PC-3 (cell line): ENCODE results near the gene KDELR3. TPM values are rescaled to one million over a fixed set of nuclear protein-coding genes. Genes with fewer than 3 reads are reported as not detected.

Experiments used
- ATAC-seq: fragments of 200-7000 bp; cut with Tn5 transposase; 2 replicates; pipeline ENCODE4 v1.9.1; 2020; ENCODE audit warnings: mild to moderate bottlenecking, moderate library complexity
- BruUV-seq: library from RNA; stranded (reverse); fragments of 400-500 nt; replicated peaks from 2 replicates; lab custom pipeline; 2021; lab: Mats Ljungman, UMichigan
- CTCF ChIA-PET: fragments of 300-600 bp; sonication (Branson Sonifier 250); formaldehyde crosslinking; loops from one replicate; lab custom pipeline; 2022; ENCODE audit warnings: antibody characterized with exemption; lab: Charles Lee
- POLR2A ChIA-PET: fragments of 300-600 bp; sonication (Branson Sonifier 250); formaldehyde crosslinking; loops from one replicate; lab custom pipeline; 2022; ENCODE audit warnings: antibody characterized with exemption; ENCODE audit not compliant: unreplicated experiment; lab: Charles Lee
- DNase-seq: peaks from one replicate; pipeline ENCODE4 v3.0.0-alpha.2; 2015
- H2AFZ ChIP-seq: fragments of 300-600 bp; sonication (generic); 2 replicates; pipeline ENCODE4 v1.6.0; 2016; ENCODE audit warnings: antibody characterized with exemption, low read length
- H3F3A ChIP-seq: fragments of 300-600 bp; sonication (generic); one replicate; pipeline ENCODE4 v1.6.0; 2017; ENCODE audit warnings: antibody characterized with exemption, low read length, control low read depth, mild to moderate bottlenecking; ENCODE audit not compliant: unreplicated experiment
- H3K27ac ChIP-seq: fragments of 300-600 bp; sonication (generic); 2 replicates; pipeline ENCODE4 v1.5.1; 2016; ENCODE audit warnings: mild to moderate bottlenecking, low read length
- H3K27me3 ChIP-seq: fragments of 300-600 bp; sonication (generic); 2 replicates; pipeline ENCODE4 v1.6.1; 2016; ENCODE audit warnings: low read length, mixed read lengths
- H3K36me3 ChIP-seq: fragments of 300-600 bp; sonication (generic); 2 replicates; pipeline ENCODE4 v1.6.1; 2016; ENCODE audit warnings: low read depth, mixed run types, low read length, mixed read lengths
- H3K4me1 ChIP-seq: fragments of 300-600 bp; sonication (generic); 2 replicates; pipeline ENCODE4 v1.5.1; 2016; ENCODE audit warnings: low read length; ENCODE audit not compliant: insufficient read depth
- H3K4me2 ChIP-seq: fragments of 300-600 bp; sonication (generic); 2 replicates; pipeline ENCODE4 v1.6.0; 2016; ENCODE audit warnings: low read length
- H3K4me3 ChIP-seq: fragments of 300-600 bp; sonication (generic); 2 replicates; pipeline ENCODE4 v1.5.1; 2016; ENCODE audit warnings: mild to moderate bottlenecking, low read length, mixed read lengths
- H3K79me2 ChIP-seq: fragments of 300-600 bp; sonication (generic); 2 replicates; pipeline ENCODE4 v1.6.1; 2017; ENCODE audit warnings: low read length, mixed read lengths
- H3K9ac ChIP-seq: fragments of 300-600 bp; sonication (generic); 2 replicates; pipeline ENCODE4 v1.6.0; 2016; ENCODE audit warnings: mild to moderate bottlenecking, low read length
- H3K9me2 ChIP-seq: fragments of 300-600 bp; sonication (generic); replicated peaks from 2 replicates; pipeline ENCODE4 v1.6.1; 2016; ENCODE audit warnings: mixed run types, low read length, mixed read lengths
- H3K9me3 ChIP-seq: fragments of 300-600 bp; sonication (generic); 2 replicates; pipeline ENCODE4 v1.6.1; 2016; ENCODE audit warnings: low read length, mixed read lengths
- H4K20me1 ChIP-seq: fragments of 300-600 bp; sonication (generic); 2 replicates; pipeline ENCODE4 v1.6.1; 2016; ENCODE audit warnings: low read length, mixed read lengths
- EZH2 ChIP-seq: fragments of 300-600 bp; sonication (generic); IDR thresholded peaks from one replicate; pipeline ENCODE4 v1.6.1; 2017; ENCODE audit warnings: antibody characterized with exemption, mild to moderate bottlenecking, low read length; ENCODE audit not compliant: unreplicated experiment
- EZH2phosphoT487 ChIP-seq: fragments of 300-600 bp; sonication (generic); IDR thresholded peaks from 2 replicates; pipeline ENCODE4 v1.6.1; 2018; ENCODE audit warnings: mild to moderate bottlenecking, antibody characterized with exemption, low read length, borderline replicate concordance
- intact Hi-C: fragments of 100-400 bp; cut with micrococcal nuclease; formaldehyde crosslinking; loops from 2 replicates; pipeline ENCODE4 v1.9.0; 2023
- total RNA-seq: library from RNA; depleted of rRNA; stranded (reverse); fragments of >200 nt; gene quantifications from 2 replicates; pipeline ENCODE4 v1.2.3, GENCODE V29; 2014
- TF ChIP-seq, protein P1 (sequence below): fragments of 300-600 bp; sonication (generic); conservative IDR thresholded peaks from 2 replicates; pipeline ENCODE4 v1.5.1; 2017; ENCODE audit warnings: antibody characterized with exemption, low read depth, mild to moderate bottlenecking, low read length

Gene KDELR3
- total RNA-seq, 1 experiment from 2014 or later = 17.7 TPM

DNA sequence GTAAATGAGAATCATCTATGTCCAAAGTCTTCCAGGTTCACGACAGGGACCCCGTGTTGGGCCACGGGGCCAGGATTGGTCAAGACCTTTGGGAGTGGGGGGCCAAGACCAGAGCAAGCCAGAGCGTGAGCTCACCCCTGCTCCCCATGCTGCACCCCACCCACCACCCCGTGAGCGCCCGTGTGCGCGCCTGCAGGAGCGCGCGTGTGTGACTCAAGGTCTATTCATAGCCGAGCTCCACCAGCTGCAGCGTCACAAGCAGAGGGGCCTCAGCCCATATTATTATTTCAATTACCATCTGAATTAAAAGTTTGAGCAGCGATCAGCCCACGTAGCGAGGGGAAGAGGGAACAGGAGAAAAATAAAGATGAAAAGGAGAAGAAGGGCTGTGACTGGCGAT, 18.1 kb upstream of the KDELR3 start:
- Histone ChIP-seq H3K4me1 (no peaks in the 10 kb centered on the region), H3K9me2 (no peaks in the 10 kb centered on the region), H3K27me3 (peaks cover 6% of the 10 kb centered on the region; the same call in 1 of the 2 replicates), H4K20me1 (no peaks in the 10 kb centered on the region), H3K9me3 (no peaks in the 10 kb centered on the region), H3K27ac (no peak overlapping the region), H3K9ac (no peak overlapping the region), H3K4me2 (no peak overlapping the region), H3K36me3 (no peaks in the 10 kb centered on the region), H2AFZ (no peak overlapping the region), H3K4me3 (no peak overlapping the region), H3K79me2 (no peaks in the 10 kb centered on the region), H3F3A (no peaks in the 10 kb centered on the region)
- no peak for TF ChIP-seq EZH2
- no peak for TF ChIP-seq EZH2phosphoT487
- TF ChIP-seq, protein P1, sequence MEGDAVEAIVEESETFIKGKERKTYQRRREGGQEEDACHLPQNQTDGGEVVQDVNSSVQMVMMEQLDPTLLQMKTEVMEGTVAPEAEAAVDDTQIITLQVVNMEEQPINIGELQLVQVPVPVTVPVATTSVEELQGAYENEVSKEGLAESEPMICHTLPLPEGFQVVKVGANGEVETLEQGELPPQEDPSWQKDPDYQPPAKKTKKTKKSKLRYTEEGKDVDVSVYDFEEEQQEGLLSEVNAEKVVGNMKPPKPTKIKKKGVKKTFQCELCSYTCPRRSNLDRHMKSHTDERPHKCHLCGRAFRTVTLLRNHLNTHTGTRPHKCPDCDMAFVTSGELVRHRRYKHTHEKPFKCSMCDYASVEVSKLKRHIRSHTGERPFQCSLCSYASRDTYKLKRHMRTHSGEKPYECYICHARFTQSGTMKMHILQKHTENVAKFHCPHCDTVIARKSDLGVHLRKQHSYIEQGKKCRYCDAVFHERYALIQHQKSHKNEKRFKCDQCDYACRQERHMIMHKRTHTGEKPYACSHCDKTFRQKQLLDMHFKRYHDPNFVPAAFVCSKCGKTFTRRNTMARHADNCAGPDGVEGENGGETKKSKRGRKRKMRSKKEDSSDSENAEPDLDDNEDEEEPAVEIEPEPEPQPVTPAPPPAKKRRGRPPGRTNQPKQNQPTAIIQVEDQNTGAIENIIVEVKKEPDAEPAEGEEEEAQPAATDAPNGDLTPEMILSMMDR = no peak
- POLR2A ChIA-PET = no interaction called here
- DNase-seq (no peak), ATAC-seq (no peak)
- CTCF ChIA-PET = no interaction called here
- BruUV-seq = no TSS peak
- intact Hi-C loops = no loop called here

DNA sequence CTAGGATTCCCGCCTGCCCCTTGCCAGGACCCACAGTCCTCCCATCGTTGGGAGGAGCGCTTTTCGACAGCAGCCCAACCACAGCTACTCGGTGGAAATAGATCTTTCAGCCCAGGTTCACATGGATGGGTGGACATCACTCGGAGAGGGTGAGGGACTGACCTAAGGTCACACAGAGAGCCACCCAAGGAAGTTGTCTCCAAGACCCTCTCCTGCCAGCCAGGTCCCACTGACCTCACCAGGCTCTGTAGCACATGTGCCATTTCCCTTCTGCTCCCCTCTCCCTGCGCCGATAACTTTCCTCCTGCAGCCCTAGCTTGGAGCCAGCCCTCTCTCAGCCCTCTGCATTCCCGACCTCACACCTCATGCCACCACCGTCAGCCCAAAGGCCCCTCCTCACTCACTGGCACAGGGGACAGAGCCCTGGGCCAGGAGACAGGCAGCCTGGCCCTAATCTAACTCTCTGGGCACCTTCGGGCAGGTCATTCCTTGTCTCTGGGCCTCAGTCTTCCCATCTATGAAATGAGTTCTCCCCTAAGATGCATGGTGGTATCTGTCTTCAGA, 17.6 kb upstream of the KDELR3 start:
- H3K79me2 ChIP-seq = no peaks in the 10 kb centered on the region
- no peaks in the 10 kb centered on the region for H3F3A ChIP-seq
- BruUV-seq = no TSS peak
- no peaks in the 10 kb centered on the region for H3K9me3 ChIP-seq
- H3K9ac ChIP-seq = no peak overlapping the region
- H3K4me3 ChIP-seq = no peak overlapping the region
- intact Hi-C loops = no loop called here
- ChIA-PET CTCF (no interaction called here), POLR2A (no interaction called here)
- no peaks in the 10 kb centered on the region for H3K9me2 ChIP-seq
- no peak for ATAC-seq
- peaks cover 6% of the 10 kb centered on the region; the same call in 1 of the 2 replicates for H3K27me3 ChIP-seq
- no peak for DNase-seq
- H3K4me1 ChIP-seq = no peaks in the 10 kb centered on the region
- H3K4me2 ChIP-seq = no peak overlapping the region
- H3K27ac ChIP-seq = no peak overlapping the region
- H2AFZ ChIP-seq = no peak overlapping the region
- no peak for TF ChIP-seq EZH2phosphoT487
- TF ChIP-seq EZH2 = no peak
- TF ChIP-seq, protein P1 = no peak
- H3K36me3 ChIP-seq = no peaks in the 10 kb centered on the region
- H4K20me1 ChIP-seq = no peaks in the 10 kb centered on the region

DNA sequence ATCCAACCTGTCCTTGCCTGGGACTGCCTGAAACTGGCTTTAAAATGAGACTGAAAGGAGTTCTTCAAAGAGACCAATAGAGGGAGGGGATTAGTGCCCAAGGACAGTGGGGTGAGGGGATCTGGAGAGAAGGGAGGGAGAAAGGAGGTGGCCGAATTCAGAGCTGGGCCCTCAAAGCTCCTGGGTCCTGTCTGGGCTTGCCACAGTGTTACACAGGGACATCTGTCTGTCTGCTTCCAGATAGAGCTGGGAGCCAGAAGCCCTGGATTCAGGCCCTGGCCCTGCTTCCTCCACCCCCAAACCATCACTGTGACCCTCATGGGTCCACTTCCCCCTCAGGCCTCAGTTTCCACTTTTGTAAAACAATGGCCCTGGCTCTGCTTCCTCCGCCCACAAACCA, 16.5 kb upstream of the KDELR3 start:
- intact Hi-C loops = no loop called here
- no peaks in the 10 kb centered on the region for H3K79me2 ChIP-seq
- ChIA-PET CTCF (interaction anchor here (0.6 kb wide), 1 partner anchor 38 kb away, joined by 4 read pairs; no protein-coding TSS in a partner anchor), POLR2A (no interaction called here)
- no peak overlapping the region for H3K4me2 ChIP-seq
- H3K9me2 ChIP-seq = no peaks in the 10 kb centered on the region
- ATAC-seq (no peak), DNase-seq (no peak)
- no peaks in the 10 kb centered on the region for H3K9me3 ChIP-seq
- peaks cover 10% of the 10 kb centered on the region for H3K27me3 ChIP-seq
- H3K4me1 ChIP-seq = no peaks in the 10 kb centered on the region
- TF ChIP-seq EZH2 (no peak), EZH2phosphoT487 (no peak)
- TF ChIP-seq, protein P1 = no peak
- no peak overlapping the region for H3K4me3 ChIP-seq
- H3K9ac ChIP-seq = no peak overlapping the region
- H3K36me3 ChIP-seq = no peaks in the 10 kb centered on the region
- no peak overlapping the region for H3K27ac ChIP-seq
- no peak overlapping the region for H2AFZ ChIP-seq
- no peaks in the 10 kb centered on the region for H4K20me1 ChIP-seq
- BruUV-seq = no TSS peak
- H3F3A ChIP-seq = no peaks in the 10 kb centered on the region
